Endometrial microvascular endothelial cells (primary cell): ENCODE results near the gene GPRC5B. TPM values are rescaled to one million over a fixed set of nuclear protein-coding genes. Genes with fewer than 3 reads are reported as not detected.

Experiments used
- in situ Hi-C: cut with HindIII; loops from 2 replicates; pipeline ENCODE4 v1.10.0; 2017; ENCODE audit warnings: low sequenced_read_pairs, low pct_unique_long_range_greater_than_20kb; ENCODE audit errors: inconsistent ontology term
- total RNA-seq: library from RNA; depleted of rRNA; stranded (reverse); fragments of >200 nt; gene quantifications from one replicate; pipeline ENCODE4 v1.2.3, GENCODE V29; 2015; ENCODE audit errors: inconsistent ontology term

The GPRC5B gene
- total RNA-seq, 1 donor from 2014 or later = 7.9 TPM

DNA sequence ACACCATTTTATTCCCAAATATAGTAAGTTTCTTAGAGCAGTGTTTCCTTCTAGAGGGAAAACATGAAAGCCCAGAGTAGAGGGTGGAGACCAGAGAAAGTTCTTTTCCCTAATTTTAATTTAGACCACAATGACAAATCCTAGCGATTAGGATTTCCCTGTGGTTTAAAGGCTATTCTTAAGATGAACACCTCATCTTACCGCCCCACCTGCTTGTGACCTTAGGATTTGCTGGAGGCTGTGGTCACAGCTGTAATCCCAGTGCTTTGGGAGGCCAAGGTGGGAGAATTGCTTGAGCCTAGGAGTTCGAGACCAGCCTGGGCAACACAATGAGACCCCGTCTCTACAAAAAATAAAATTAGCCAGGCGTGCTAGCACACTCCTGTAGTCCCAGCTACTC, 51.1 kb downstream of the GPRC5B start:
- in situ Hi-C loops = no loop called here

- in situ Hi-C loops = no loop called here
Measured at GRCh38 chr16:19833176-19833575, 51.5 kb downstream of the GPRC5B start.

DNA sequence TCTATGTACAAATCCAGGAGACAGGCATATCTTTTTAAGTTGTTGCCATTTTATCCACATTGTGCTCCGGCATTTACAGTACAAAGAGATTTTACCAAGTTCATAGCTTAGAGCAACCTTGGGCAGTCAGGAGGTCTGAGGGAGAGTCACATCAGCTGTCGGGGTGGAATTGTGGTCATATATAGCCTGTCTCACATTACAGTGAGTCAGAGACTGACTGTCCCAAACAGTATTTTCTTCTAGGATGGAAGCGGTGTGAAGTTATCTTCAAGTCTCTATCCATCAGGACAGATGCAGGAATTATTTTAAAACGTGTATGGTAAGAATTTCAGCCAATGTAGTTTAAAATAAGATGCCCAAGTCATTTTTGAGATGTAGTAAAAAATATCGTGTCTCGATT, 53.0 kb downstream of the GPRC5B start:
- in situ Hi-C loops = no loop called here

GRCh38 chr16:19830902-19831560, 53.6 kb downstream of the GPRC5B start:
- in situ Hi-C loops = no loop called here

DNA sequence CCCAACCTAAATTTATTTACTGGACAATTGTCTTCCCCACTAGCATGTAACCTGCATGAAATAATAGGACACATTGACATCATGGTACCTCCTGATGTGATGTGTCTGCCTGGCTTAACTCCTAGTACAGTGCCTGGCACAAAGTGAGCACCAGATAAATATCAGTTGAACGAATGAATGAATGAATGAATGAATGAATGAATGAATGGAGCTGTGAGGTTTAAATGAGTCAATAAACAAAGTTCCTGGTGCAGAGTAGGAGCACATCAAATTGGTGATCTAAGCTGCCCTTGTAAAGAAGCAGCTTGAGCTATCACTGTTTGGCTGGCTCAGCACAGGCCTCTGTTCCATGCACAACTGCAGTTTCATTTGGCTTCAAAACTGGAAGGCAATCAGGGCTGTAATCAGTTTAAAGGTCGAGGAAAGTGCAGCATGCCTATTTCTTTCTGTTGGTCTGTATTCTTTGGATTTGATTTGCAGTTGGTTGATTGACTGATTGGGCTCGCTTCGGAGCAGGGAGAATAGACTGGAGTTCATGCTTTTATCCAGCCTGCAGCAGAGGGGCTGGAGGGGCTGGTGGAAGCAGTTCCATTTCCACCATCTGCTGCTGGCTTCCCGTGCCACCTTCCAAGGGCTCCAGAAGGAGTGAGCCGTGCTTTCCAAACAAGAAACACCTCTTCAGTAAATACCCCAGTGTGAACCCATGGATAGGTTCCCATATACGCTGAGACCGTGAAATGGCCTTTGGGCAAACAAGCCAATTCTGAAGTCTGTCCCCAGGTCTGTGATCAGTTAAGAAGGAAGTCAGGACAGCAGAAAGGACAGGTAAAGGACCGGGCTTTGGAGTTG, 54.6 kb downstream of the GPRC5B start:
- in situ Hi-C loops = no loop called here

DNA sequence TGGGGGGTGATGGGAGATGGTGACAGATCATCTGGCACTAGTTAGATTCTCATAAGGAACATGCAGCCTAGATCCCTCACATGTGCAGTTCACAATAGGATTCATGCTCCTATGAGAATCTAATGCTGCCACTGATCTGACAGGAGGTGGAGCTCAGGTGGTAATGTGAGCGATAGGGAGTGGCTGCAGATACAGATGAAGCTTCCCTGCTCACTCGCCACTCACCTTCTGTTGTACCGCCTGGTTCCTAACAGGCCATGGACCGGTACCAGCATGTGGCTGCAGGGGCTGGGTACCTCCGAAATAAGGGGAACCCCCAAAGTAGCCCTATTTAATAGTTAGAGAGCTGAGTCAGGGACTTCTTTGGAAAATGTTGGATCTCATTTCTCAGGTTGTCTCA, 60.4 kb downstream of the GPRC5B start:
- in situ Hi-C loops = no loop called here

GRCh38 chr16:19823322-19823721, 61.3 kb downstream of the GPRC5B start:
- in situ Hi-C loops = no loop called here

GRCh38 chr16:19822533-19822932, 62.1 kb downstream of the GPRC5B start:
- in situ Hi-C loops = no loop called here

- in situ Hi-C loops = no loop called here
Measured at GRCh38 chr16:19817875-19818274, 66.8 kb downstream of the GPRC5B start.

GRCh38 chr16:19817122-19817521, 67.5 kb downstream of the GPRC5B start:
- in situ Hi-C loops = no loop called here

- in situ Hi-C loops = no loop called here
Measured at GRCh38 chr16:19815418-19815817, 69.2 kb downstream of the GPRC5B start.

- in situ Hi-C loops = no loop called here
Measured at GRCh38 chr16:19812986-19813385, 71.7 kb downstream of the GPRC5B start.

DNA sequence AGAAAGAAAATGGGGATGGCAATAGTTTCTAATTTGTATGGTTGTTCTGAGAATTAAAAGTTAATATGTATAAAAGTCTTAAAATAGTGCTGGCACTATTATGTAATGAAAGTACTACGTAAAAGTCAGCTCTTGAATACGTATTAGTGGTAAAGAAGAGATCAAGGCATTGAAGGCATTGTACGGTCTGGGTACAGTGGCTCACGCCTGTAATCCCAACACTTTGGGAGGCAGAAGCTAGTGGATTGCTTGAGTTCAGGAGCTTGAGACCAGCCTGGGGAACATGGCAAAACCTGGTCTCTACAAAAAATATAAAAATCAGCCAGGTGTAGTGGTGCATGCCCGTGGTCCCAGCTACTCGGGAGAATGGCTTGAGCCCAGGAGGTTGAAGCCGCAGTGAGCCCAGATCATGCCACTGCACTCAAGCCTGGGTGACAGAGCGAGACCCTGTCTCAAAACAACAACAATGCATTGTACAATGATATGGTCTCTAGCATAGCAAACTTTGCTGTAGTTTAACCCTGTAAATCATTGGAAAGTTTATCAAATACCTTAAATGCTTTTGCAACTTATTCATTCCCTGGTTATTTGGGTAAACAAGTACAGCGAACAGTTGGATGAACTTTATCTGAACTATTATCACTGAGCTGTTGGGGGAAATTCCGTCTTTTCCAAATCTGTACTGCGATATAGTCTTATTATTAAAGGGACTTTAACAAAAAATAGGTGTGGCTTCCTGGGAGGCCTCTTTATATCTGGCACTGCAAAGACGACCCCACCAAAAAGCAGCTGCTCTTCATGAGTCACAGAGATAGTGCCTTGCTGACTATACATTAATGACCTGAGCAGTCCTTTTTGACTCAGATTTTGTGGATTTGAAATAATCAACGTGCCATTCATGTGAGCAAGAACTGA, 73.6 kb downstream of the GPRC5B start:
- in situ Hi-C loops = no loop called here

- in situ Hi-C loops = no loop called here
Measured at GRCh38 chr16:19809693-19810092, 75.0 kb downstream of the GPRC5B start.

DNA sequence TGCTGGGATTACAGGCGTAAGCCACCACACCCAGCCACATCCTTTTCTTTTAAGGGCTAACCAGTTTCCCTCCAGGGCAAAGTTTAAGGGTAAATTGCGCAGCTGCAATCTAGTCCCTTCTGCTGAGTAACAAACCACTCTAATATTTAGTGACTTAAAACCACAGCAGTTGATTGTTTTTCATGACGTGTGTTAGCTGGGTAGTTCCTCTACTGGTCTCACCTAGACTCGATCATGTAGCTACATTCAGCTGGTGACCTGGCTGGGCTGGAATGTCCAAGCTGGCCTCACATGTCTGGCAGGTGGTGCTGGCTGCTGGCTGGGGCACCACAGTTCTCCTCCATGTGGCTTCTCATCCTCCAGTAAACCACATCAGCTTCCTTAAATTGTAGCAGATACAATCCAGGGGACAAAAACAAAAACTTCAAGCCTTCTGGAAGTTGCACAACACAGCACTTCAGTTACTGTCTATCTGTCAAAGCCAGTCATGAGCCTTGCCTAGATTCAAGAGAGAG, 75.5 kb downstream of the GPRC5B start:
- in situ Hi-C loops = no loop called here

- in situ Hi-C loops = no loop called here
Measured at GRCh38 chr16:19808061-19808641, 76.5 kb downstream of the GPRC5B start.
